HEK293 (cell line): ENCODE data around the gene IMPACT.

ENCODE experiments used
- CTCF ChIP-seq: fragments of 450-650 bp; formaldehyde crosslinking; IDR thresholded peaks from 2 replicates; pipeline ENCODE4 v1.5.1; 2016; ENCODE audit warnings: missing biosample characterization, missing genetic modification characterization
- SETDB1 ChIP-seq: IDR thresholded peaks from one replicate; pipeline ENCODE4 v1.6.1; 2017; ENCODE audit warnings: mild to moderate bottlenecking, low read length, moderate library complexity, mixed read lengths; ENCODE audit not compliant: insufficient read length
- SP7 ChIP-seq: fragments of 450-650 bp; formaldehyde crosslinking; IDR thresholded peaks from 2 replicates; pipeline ENCODE4 v1.5.1; 2016; ENCODE audit warnings: missing biosample characterization, missing genetic modification characterization
- ZNF76 ChIP-seq: fragments of 450-650 bp; formaldehyde crosslinking; IDR thresholded peaks from 2 replicates; pipeline ENCODE4; 2016; ENCODE audit warnings: low read depth, missing biosample characterization, missing genetic modification characterization, borderline replicate concordance
- TF ChIP-seq, protein P1 (sequence below): fragments of 450-650 bp; formaldehyde crosslinking; IDR thresholded peaks from 2 replicates; pipeline ENCODE4 v1.5.1; 2016; ENCODE audit warnings: missing biosample characterization, missing genetic modification characterization

GRCh38 chr18:24479371-24479770, 52.9 kb downstream of the IMPACT start:
- no peak for TF ChIP-seq SP7 (tag by site-specific recombination)
- TF ChIP-seq CTCF: no peak
- TF ChIP-seq ZNF76: no peak
- TF ChIP-seq, protein P1, sequence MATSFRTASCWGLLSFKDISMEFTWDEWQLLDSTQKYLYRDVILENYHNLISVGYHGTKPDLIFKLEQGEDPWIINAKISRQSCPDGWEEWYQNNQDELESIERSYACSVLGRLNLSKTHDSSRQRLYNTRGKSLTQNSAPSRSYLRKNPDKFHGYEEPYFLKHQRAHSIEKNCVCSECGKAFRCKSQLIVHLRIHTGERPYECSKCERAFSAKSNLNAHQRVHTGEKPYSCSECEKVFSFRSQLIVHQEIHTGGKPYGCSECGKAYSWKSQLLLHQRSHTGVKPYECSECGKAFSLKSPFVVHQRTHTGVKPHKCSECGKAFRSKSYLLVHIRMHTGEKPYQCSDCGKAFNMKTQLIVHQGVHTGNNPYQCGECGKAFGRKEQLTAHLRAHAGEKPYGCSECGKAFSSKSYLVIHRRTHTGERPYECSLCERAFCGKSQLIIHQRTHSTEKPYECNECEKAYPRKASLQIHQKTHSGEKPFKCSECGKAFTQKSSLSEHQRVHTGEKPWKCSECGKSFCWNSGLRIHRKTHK (tag by site-specific recombination): no peak
- TF ChIP-seq SETDB1: no peak
